DMS 273 treated with DMSO at 0.1 percent for 48 hours (cell line): ENCODE data around the gene SLC16A8.

Experiments used
- DNase-seq: peaks from one replicate; lab custom pipeline; 2025; lab: John Stamatoyannopoulos, UW

Gene SLC16A8

DNA sequence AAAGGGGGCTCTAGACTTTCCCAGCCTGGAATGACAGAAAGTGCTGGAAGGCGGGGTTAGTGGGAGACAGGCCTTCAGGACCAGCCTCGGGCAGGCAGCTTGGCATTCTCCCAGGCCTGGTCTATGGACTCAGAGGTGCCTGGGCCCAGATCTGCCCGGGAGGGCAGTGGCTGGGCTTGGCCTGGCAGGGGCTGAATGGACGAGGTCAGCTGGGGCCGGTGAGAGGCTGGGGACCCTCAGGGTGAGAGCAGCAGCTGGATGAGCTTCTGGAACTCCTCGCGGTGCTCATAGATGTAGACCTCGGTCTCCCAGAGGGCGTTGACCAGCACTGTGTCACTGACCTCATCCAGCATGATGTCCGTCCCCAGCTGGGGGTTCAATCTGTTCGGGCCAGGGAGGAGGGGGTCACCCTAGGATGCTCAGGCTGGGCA is 28.0 kb upstream of the SLC16A8 start:
- no peak for DNase-seq

GRCh38 chr22:38110863-38111852 is 27.2 kb upstream of the SLC16A8 start:
- no peak for DNase-seq

DNA sequence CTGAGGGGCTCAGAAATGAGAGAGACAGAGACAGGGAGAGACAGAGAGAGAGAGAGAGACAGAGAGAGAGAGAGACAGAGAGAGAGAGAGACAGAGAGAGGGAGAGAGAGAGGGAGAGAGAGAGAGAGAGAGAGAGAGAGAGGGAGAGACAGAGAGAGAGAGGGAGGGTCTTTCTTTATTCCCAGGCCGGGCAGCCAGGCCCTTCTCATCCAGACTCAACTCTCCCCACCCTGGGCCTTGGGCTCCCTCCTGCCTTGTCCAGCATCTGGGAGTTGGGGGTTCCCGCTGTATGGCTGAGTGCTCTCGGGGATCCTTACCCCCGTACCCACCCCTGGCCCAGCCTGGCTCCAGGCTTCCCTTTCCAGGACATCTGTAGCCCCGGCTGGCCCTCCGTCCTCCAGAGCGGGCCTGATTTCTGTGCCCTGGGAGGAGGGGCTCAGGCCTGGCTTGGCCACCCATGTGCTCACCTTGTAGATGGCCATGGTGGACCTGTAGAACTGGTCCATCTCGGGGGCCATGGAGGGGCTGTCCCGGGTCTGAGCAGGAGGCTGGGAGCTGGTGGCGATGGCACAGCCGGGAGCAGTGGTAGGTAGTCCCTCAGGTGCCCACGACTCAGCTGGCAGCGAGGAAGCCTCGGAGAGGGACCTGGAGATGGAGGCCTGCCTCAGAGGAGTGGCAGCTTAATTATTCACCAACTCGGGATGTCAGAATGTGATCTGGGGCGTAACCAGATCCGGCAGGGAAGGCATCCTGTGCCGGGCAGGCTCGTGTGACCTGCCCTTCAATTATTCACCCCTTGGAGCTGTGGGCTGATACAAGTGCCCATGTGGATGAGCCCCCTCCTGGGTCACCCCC is 26.3 kb upstream of the SLC16A8 start, which contains the start of gene BAIAP2L2:
BAIAP2L2 (minus strand) TSS at position 677 of the 855 bp plus-strand sequence; CDS start at position 518, 159 bp downstream.
- no peak for DNase-seq

- DNase-seq: no peak
These were observed 25.5 kb upstream of the SLC16A8 start for GRCh38 chr22:38109371-38110001.

DNA sequence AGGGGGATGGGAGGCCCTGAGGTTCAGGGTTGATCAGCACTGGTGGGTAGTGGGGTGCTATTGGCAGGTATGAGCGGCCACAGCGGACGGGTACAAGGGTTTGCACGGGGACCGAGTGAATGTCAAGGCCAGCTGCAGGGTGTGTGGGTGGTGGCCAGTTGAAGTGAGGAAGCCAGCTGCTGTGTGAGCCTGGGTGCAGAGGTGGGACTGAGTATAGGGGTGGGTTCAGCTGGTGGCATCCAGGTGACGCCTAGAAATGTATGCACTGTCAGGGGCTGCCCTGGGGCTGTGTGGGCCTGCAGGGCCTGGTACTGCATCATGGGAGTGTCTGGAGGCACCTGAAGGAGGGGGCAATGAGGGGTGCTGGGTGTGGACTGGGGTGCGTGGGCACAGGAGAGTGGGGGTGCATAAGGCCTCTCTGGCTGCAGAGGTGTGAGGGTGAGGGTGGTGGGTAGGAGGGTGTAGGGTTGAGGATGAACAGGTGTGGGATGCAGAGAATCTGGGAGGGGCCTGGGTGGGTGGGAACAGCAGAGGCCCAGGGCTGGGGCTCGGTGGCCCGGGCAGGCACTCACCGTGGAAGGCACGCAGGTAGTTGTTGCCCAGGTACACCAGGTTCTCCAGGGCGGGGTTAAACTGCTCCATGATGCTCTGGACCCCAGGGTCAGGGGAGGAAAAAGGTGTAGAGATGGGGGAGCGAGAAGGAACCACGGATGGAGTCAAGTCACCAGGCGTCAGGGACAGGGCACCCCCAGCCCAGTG is 24.8 kb upstream of the SLC16A8 start:
- DNase-seq: no peak

DNA sequence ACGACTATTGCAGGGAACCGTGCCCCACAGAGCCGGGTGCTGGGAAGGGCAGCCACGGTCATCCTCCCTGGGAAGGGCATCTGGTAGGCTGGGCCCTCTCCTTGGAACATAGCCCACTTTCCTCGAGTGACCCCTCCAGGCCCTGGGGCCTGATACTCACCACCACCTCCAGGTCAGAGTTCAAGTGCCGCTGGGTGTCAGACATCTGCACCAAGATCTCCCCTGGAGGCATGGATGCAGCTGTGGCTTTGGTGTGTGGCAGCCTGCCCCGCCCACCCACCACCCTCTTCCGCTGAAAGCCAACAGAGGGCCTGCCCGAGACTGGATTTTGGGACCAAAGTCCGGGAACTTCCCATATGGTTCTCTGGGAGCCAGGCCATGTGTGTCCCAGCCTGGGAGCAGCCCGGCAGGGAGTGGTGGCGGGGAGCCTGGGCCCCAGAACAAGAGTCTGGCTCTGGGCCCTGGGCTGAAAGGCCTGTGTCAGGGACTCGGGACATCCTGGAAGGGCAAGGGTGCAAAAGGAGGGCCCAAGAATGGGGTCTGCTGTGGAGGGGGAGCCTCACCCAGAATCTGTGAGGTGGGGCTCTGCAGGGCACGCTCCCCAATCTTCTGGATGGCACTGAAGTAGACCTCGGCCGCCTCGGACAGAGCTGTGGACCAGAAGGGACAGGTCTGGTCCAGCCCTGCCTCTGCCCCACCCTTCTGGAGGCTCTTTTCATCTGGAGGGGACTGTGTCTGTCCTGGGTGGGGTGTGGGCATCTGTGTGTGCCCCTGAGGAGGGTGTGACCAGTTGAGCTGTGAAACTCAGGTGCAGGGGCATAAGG is 23.9 kb upstream of the SLC16A8 start:
- peak; percentile 56 for DNase-seq

GRCh38 chr22:38106814-38107578 is 23.0 kb upstream of the SLC16A8 start:
- no peak for DNase-seq

GRCh38 chr22:38104084-38104483 is 20.1 kb upstream of the SLC16A8 start:
- DNase-seq: no peak

GRCh38 chr22:38103641-38104040 is 19.7 kb upstream of the SLC16A8 start:
- DNase-seq: no peak

DNA sequence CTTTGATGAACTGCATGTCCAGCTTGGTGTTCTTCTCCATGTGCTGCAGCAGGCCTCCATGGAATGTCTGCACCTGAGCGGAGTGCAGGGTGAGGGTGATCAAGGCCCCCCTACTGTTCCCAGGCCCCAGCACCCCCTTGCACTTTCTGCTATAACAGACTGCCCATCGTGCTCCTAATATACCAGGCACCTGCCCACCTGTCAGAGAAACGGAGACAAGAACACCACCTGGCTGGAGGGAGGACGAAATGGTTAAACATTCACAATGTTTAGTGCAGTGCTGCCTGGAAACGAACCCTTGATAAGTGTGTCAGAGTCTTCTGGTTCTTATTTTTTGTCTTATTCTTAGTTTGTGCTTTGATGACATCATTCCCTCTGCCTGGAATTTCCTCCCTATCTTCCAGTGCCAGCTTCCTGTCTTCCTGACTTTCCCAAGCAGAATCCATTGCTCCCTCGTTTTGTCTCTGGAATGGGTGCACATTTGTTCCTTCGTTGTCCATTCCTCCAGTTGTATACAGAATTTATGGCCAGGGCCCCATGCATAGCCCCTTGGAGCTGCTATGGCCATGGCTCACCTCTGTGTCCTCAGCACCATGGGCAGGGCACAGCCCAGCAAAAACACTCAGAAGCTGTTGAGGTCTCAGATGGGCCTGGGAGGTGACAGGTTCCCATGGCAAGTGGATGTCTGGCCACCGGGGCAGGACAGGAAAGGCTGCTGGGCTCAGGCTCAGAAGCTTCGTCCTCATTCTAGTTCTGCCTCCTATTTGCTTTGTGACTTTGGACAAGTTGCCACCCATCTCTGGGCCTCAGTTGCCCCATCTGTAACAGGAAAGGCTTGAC is 14.6 kb upstream of the SLC16A8 start:
- no peak for DNase-seq

DNA sequence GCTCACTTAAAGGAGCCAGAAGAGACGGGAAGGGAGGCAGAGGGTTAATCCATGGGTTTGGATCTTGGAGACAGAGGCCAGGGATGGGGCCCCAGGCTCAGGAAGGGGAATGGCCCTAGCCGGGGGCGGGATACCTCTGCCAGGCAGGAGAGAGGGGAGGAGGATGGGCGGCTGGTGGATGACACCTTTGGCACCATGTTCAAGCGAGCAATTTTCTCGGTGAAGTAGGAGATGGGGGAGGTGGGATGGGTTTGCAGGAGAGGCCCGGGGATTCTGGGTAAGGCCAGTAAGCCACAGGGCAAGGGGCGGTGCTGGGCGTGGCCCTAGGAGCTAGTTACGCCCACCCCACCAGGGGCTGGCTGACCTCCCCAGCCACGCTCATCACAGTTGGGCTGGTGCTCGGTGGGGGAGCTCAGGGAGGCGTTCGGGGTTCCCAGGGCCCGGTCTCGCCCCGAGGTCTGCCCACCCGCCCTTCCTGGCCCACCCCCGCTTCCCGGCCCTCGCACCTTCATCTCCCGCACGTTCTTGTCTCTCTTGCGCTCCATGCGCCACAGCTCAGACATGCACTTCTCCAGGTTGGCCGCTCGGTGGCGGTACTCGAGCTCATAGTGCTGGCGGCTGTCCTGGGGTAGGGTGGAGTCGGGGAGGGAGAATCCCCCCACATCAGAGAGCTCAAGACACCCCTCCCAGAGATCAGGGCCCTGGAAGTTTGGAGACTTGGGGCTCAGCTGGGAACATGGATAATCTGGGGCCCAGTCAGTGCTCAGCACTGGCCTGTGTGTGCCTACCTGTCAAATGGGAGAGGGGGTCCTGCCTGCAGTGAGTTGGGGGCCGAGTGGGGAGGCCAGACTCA is 13.8 kb upstream of the SLC16A8 start:
- DNase-seq: no peak

GRCh38 chr22:38097058-38097457 is 13.1 kb upstream of the SLC16A8 start:
- no peak for DNase-seq

DNA sequence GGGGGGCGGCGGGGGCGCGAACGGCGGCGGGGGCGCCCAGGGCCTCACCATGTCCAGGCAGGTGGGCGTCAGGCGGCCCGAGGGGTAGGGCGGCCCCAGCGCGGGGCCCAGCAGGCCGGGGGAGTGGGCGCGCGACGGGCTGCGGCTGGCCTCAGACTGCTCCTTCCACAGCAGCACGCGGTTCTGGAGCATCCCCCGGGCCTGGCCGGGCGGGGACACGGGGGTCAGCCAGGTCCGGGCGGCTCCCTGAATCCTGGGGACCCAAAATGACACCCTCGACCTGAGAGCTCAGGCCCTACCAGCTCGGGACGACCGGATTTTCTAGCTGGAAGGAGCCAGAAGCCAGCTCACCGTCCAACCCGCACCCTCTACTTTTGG is 5.5 kb upstream of the SLC16A8 start:
- no peak for DNase-seq

GRCh38 chr22:38088629-38089473 is 4.9 kb upstream of the SLC16A8 start:
- no peak for DNase-seq

- no peak for DNase-seq
These were observed 3.9 kb upstream of the SLC16A8 start for GRCh38 chr22:38087855-38088254.

DNA sequence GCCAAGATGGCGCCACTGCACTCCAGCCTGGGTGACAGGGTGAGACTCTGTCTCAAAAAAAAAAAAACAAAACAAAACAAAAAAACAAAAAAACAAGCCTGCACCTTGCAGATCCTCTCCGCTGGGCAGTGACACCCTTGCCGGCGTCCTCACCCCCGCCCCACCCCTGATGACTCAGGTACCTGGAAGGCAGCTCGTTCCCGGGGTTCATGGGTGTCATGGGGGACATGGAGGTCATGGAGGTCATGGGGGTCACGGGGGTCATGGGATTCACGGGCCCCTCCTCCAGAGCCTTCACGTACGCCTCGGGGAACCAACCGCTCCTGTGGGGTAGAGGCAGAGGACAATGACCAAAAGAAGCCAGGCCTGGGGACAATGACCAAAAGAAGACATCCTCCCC is 3.0 kb upstream of the SLC16A8 start:
- DNase-seq: no peak
